Erythroblast (primary cell): ENCODE results near the gene NAE1.

Experiments
- GATA1 ChIP-seq: IDR thresholded peaks from 2 replicates; pipeline ENCODE4 v1.6.1; 2011; ENCODE audit warnings: low read depth, mild to moderate bottlenecking, control low read depth, low read length, moderate library complexity
- POLR2A ChIP-seq: IDR thresholded peaks from 2 replicates; pipeline ENCODE4 v1.6.1; 2011; ENCODE audit warnings: mild to moderate bottlenecking, low read length

DNA sequence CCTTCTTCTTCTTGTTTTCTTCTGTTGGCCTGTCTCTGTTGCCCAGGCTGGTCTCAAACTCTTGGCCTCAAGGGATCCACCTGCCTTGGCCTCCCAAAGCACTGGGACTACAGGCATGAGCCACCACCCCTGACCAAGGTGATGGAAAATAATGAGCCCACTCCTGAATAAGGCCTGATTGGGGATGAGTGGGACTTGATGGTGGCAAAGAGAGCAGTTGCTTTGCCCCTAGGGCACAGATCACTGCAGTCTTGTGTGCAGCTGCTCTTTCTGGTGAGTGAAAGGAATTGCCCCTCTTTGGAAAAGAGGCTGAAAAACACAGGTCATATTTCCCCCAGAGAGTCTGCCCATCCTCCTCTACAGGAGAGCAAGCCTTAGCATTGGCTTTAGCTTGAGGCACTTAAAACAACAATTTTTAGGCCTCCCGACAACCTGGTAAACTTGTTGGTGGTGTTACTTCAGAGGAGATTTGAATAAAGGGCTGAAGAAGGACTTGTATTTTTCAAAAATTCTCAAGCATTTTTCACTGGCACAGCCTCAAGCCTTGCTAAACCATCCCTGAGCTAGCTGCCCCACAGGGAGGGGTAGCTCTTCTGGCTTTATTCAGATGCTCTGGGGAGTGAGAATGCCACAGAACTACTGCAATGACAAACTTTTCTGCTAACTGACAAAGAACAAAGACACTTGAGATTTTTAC lies 43.5 kb upstream of the NAE1 start:
- TF ChIP-seq POLR2A (no peak), GATA1 (no peak)
